Neural cell (in vitro differentiated cells): ENCODE measurements around the gene PF4V1.

Experiments
- CTCF ChIP-seq: fragments of 450-650 bp; IDR thresholded peaks from 2 replicates; pipeline ENCODE4 v1.5.1; 2014; ENCODE audit warnings: antibody characterized with exemption, mild to moderate bottlenecking, moderate library complexity; ENCODE audit not compliant: poor library complexity, severe bottlenecking
- EP300 ChIP-seq: fragments of 450-650 bp; conservative IDR thresholded peaks from 2 replicates; pipeline ENCODE4 v1.6.1; 2014; ENCODE audit warnings: antibody characterized with exemption, mild to moderate bottlenecking, moderate library complexity; ENCODE audit not compliant: poor library complexity, severe bottlenecking
- EZH2 ChIP-seq: fragments of 200-600, 300-800 bp; shearing (Covaris generic), sonication (generic); IDR thresholded peaks from 2 replicates; pipeline ENCODE4 v1.6.1; 2014; ENCODE audit warnings: antibody characterized with exemption, low read length, borderline replicate concordance, mild to moderate bottlenecking; ENCODE audit not compliant: insufficient read depth, poor library complexity, severe bottlenecking
- POLR2AphosphoS5 ChIP-seq: IDR thresholded peaks from 2 replicates; pipeline ENCODE4 v1.6.1; 2012
- RAD21 ChIP-seq: fragments of 450-650 bp; conservative IDR thresholded peaks from 2 replicates; pipeline ENCODE4 v1.6.1; 2014; ENCODE audit warnings: antibody characterized with exemption, mild to moderate bottlenecking, moderate library complexity
- REST ChIP-seq: IDR thresholded peaks from 2 replicates; pipeline ENCODE4 v1.6.1; 2012; ENCODE audit warnings: borderline replicate concordance
- SMC3 ChIP-seq: fragments of 450-650 bp; conservative IDR thresholded peaks from 2 replicates; pipeline ENCODE4 v1.6.1; 2014; ENCODE audit warnings: antibody characterized with exemption, mild to moderate bottlenecking, moderate library complexity; ENCODE audit not compliant: poor library complexity
- TAF1 ChIP-seq: IDR thresholded peaks from 2 replicates; pipeline ENCODE4 v1.6.1; 2012; ENCODE audit warnings: low read depth

GRCh38 chr4:73892966-73893365, 39.9 kb downstream of the PF4V1 start:
- TF ChIP-seq EZH2 = no peak
- TF ChIP-seq CTCF = no peak
- TF ChIP-seq TAF1 = no peak
- no peak for TF ChIP-seq POLR2AphosphoS5
- no peak for TF ChIP-seq EP300
- TF ChIP-seq SMC3 = no peak
- TF ChIP-seq RAD21 = no peak
- TF ChIP-seq REST = no peak
